B cell (primary cell): Measurements from ENCODE around the gene MSH2. TPM values are rescaled to one million over a fixed set of nuclear protein-coding genes. Genes with fewer than 3 reads are reported as not detected.

Experiments used
- ATAC-seq: fragments of 200-7000 bp; cut with Tn5 transposase; one replicate; pipeline ENCODE4 v1.10.0; 2021; ENCODE audit warnings: low read depth, mild to moderate bottlenecking, moderate number of reproducible peaks, moderate library complexity
- CTCF ChIA-PET: fragments of 350-600 bp; sonication (Branson Sonifier 250); formaldehyde crosslinking; loops from one replicate; lab custom pipeline; 2021; ENCODE audit warnings: antibody characterized with exemption, inconsistent platforms; lab: Charles Lee
- POLR2A ChIA-PET: fragments of 350-600 bp; sonication (Branson Sonifier 250); formaldehyde crosslinking; loops from one replicate; lab custom pipeline; 2021; ENCODE audit warnings: antibody characterized with exemption; lab: Charles Lee
- DNase-seq: peaks from one replicate; pipeline ENCODE4 v3.0.0; 2013
- H2AFZ ChIP-seq: 2 replicates; pipeline ENCODE4 v1.6.1; 2012; ENCODE audit warnings: mild to moderate bottlenecking, low read depth, low read length; ENCODE audit not compliant: insufficient read depth, poor library complexity, severe bottlenecking
- H3K27ac ChIP-seq, 2 donors: 1 replicate in 1 of 2; 2 replicates in 1 of 2; pipeline ENCODE4 v1.5.1; 2012 to 2013; ENCODE audit warnings: low read length in 2 of 2, mild to moderate bottlenecking in 2 of 2, moderate library complexity in 1 of 2
- H3K27me3 ChIP-seq, 4 experiments: fragments of 200-600 bp in 1 of 4; sonication (generic) in 1 of 4; replicated peaks in 1 of 4; 1 replicate in 2 of 4; 2 replicates in 2 of 4; pipeline versions ENCODE4 v1.6.1 to v1.7.0; 2013 to 2016; ENCODE audit warnings: low read length in 3 of 4, mild to moderate bottlenecking in 2 of 4, mixed read lengths in 1 of 4, moderate library complexity in 1 of 4; ENCODE audit not compliant: insufficient read depth in 4 of 4, control insufficient read depth in 3 of 4; ENCODE audit errors: control extremely low read depth in 1 of 4
- H3K36me3 ChIP-seq, 2 experiments: replicated peaks in 1 of 2; 1 replicate in 1 of 2; 2 replicates in 1 of 2; pipeline versions ENCODE4 v1.6.1 to v1.7.1; 2013; ENCODE audit warnings: low read length in 1 of 2; ENCODE audit not compliant: insufficient read depth in 2 of 2, control insufficient read depth in 1 of 2; ENCODE audit errors: control extremely low read depth in 1 of 2, extremely low read depth in 1 of 2
- H3K4me1 ChIP-seq, 2 donors: fragments of 200-600 bp in 1 of 2; sonication (generic) in 1 of 2; 1 replicate in 1 of 2; 2 replicates in 1 of 2; pipeline versions ENCODE4 v1.5.1 to v1.6.1; 2013 to 2017; ENCODE audit warnings: low read length in 2 of 2; ENCODE audit not compliant: control insufficient read depth in 2 of 2, insufficient read depth in 2 of 2
- H3K4me2 ChIP-seq: replicated peaks from 2 replicates; pipeline ENCODE3; 2012; ENCODE audit warnings: mild to moderate bottlenecking, low read depth, low read length; ENCODE audit not compliant: poor library complexity, severe bottlenecking
- H3K4me3 ChIP-seq, 5 experiments: fragments of 200-600 bp in 1 of 5; sonication (generic) in 1 of 5; 1 replicate in 3 of 5; 2 replicates in 2 of 5; pipeline versions ENCODE4 v1.5.1 to v1.7.0; 2011 to 2016; ENCODE audit warnings: low read length in 4 of 5, mild to moderate bottlenecking in 4 of 5, low read depth in 2 of 5, control low read depth in 1 of 5, moderate library complexity in 1 of 5; ENCODE audit not compliant: insufficient read depth in 1 of 5; ENCODE audit errors: control extremely low read depth in 1 of 5, extremely low read depth in 1 of 5
- H3K79me2 ChIP-seq: fragments of 200-600 bp; sonication (generic); one replicate; pipeline ENCODE4 v1.6.0; 2016; ENCODE audit warnings: low read length; ENCODE audit not compliant: control insufficient read depth, insufficient read depth
- H3K9ac ChIP-seq: fragments of 200-600 bp; sonication (generic); 2 replicates; pipeline ENCODE4 v1.6.1; 2017; ENCODE audit warnings: mild to moderate bottlenecking, low read length, moderate library complexity
- H3K9me3 ChIP-seq, 3 donors: one replicate each; pipeline versions ENCODE4 v1.6.1 to v1.7.1; 2013; ENCODE audit warnings: low read length in 2 of 3; ENCODE audit not compliant: control insufficient read depth in 2 of 3, insufficient read depth in 1 of 3; ENCODE audit errors: control extremely low read depth in 1 of 3
- H4K20me1 ChIP-seq: 2 replicates; pipeline ENCODE4 v1.6.0; 2012; ENCODE audit warnings: mild to moderate bottlenecking, low read length; ENCODE audit not compliant: insufficient read depth, control insufficient read depth, poor library complexity, severe bottlenecking
- H3K27ac Mint-ChIP-seq: one replicate; pipeline ENCODE4 v1.8.0; 2021; ENCODE audit warnings: mixed read lengths
- H3K27me3 Mint-ChIP-seq: one replicate; pipeline ENCODE4 v1.8.0; 2021; ENCODE audit warnings: mixed read lengths
- H3K4me1 Mint-ChIP-seq: one replicate; pipeline ENCODE4 v1.8.0; 2021; ENCODE audit warnings: mixed read lengths
- H3K4me3 Mint-ChIP-seq: one replicate; pipeline ENCODE4 v1.8.0; 2021; ENCODE audit warnings: mixed read lengths
- H3K9me3 Mint-ChIP-seq: one replicate; pipeline ENCODE4 v1.8.0; 2022; ENCODE audit warnings: mixed read lengths; ENCODE audit not compliant: insufficient read depth
- CTCF ChIP-seq: fragments of 200-600 bp; IDR thresholded peaks from one replicate; pipeline ENCODE4 v1.8.0; 2022; ENCODE audit warnings: antibody characterized with exemption, mild to moderate bottlenecking
- EZH2 ChIP-seq: IDR thresholded peaks from 2 replicates; pipeline ENCODE4 v1.6.1; 2012; ENCODE audit warnings: borderline replicate concordance, low read depth, mild to moderate bottlenecking, moderate library complexity, low read length; ENCODE audit not compliant: insufficient read depth, poor library complexity, severe bottlenecking
- WGBS: methylation state at CpG from one replicate; pipeline ENCODE4 v1.1.5; 2013; ENCODE audit warnings: missing lambda C conversion rate; ENCODE audit not compliant: insufficient coverage; 5-methylcytosine and 5-hydroxymethylcytosine counted together
- intact Hi-C: fragments of 100-400 bp; cut with micrococcal nuclease; formaldehyde crosslinking; loops from one replicate; pipeline ENCODE4 v1.10.0; 2022
- polyA plus RNA-seq: library from polyadenylated mRNA; depleted of rRNA; stranded (reverse); fragments of >200 nt; gene quantifications from 2 replicates; pipeline ENCODE4 v1.2.3, GENCODE V29; 2012
- total RNA-seq, 2 donors: library from RNA; stranded (reverse); fragments of 120-200 nt in 1 of 2; gene quantifications; 1 replicate in 1 of 2; 2 replicates in 1 of 2; pipeline versions ENCODE4 v1.2.3 to v1.2.4, GENCODE V29; 2013 to 2022

Gene MSH2
- total and polyA plus RNA-seq, 2 donors (not counting 1 experiment from before 2014, with no cell fraction given), result 7.4 to 21.9 TPM

- DNase-seq (no peak), ATAC-seq (no peak)
- H3K4me3 Mint-ChIP-seq, result no peak overlapping the region
- no peaks in the 10 kb centered on the region for H3K27me3 Mint-ChIP-seq
- WGBS, result 95% methylated on average over 11 of the region's 12 CpGs
- H3K9me3 Mint-ChIP-seq, result no peaks in the 10 kb centered on the region
- peaks cover 18% of the 10 kb centered on the region for H3K4me1 Mint-ChIP-seq
- Histone ChIP-seq H3K9ac (no peak overlapping the region), H3K4me3 (no peak overlapping the region), H3K9me3 (no peaks in the 10 kb centered on the region), H3K36me3 (no peaks in the 10 kb centered on the region), H2AFZ (no peak overlapping the region), H3K27ac (no peak overlapping the region), H3K79me2 (no peaks in the 10 kb centered on the region), H3K27me3 (peaks cover 0 to 4% (median 0%) of the 10 kb centered on the region in 4 experiments), H4K20me1 (no peaks in the 10 kb centered on the region), H3K4me2 (no peak overlapping the region), H3K4me1 (peaks cover 12 to 15% of the 10 kb centered on the region in 2 donors)
- intact Hi-C loops, result no loop called here
- TF ChIP-seq CTCF (no peak), EZH2 (no peak)
- ChIA-PET CTCF (interaction anchor here (0.5 to 7.8 kb wide), 2 partner anchors 248 to 967 kb away, joined by 3 to 77 read pairs; no protein-coding TSS in a partner anchor), POLR2A (no interaction called here)
- H3K27ac Mint-ChIP-seq, result no peak overlapping the region
Observed at GRCh38 chr2:47518497-47519146, 115.7 kb downstream of the MSH2 start.

- Histone ChIP-seq H4K20me1 (no peaks in the 10 kb centered on the region), H3K4me1 (peaks cover 12 to 15% of the 10 kb centered on the region in 2 donors), H3K36me3 (no peaks in the 10 kb centered on the region), H3K9ac (no peak overlapping the region), H2AFZ (no peak overlapping the region), H3K79me2 (no peaks in the 10 kb centered on the region), H3K9me3 (no peaks in the 10 kb centered on the region), H3K4me3 (no peak overlapping the region), H3K4me2 (no peak overlapping the region), H3K27me3 (peaks cover 0 to 5% (median 0%) of the 10 kb centered on the region in 4 experiments), H3K27ac (no peak overlapping the region)
- ChIA-PET CTCF (interaction anchor here (0.5 to 7.8 kb wide), 3 partner anchors 81 to 967 kb away, joined by 3 to 77 read pairs (median 3); no protein-coding TSS in a partner anchor), POLR2A (no interaction called here)
- no peak for TF ChIP-seq EZH2
- no peak for TF ChIP-seq CTCF
- no peak for DNase-seq
- WGBS, result 85% methylated on average over 7 of the region's 9 CpGs
- Mint-ChIP-seq H3K27ac (no peak overlapping the region), H3K27me3 (no peaks in the 10 kb centered on the region), H3K4me3 (peak overlapping the region; percentile 26), H3K4me1 (peaks cover 18% of the 10 kb centered on the region), H3K9me3 (no peaks in the 10 kb centered on the region)
- intact Hi-C loops, result no loop called here
- no peak for ATAC-seq
Observed at GRCh38 chr2:47519147-47519537, 116.2 kb downstream of the MSH2 start.
